ENCODE results near the gene DHRS7.

DNA sequence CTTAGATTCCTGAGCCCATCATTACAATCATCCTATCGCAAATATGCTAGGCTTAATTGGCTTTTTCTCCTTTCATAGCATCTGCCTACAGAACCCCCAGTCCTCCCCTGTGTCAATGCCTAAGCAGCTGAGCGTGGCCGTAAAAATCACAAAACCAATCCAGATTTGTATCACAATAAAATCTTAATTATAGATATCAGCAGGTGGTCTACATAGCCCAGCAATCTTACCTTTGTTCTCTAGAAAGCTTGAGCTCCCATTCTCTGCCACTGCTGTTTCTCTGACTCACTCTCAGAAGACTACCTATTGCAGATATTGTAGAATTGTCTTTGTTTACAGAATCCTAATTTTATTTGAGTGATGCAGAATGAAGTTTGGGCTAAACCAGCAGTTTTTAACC, 46.0 kb upstream of the DHRS7 start:
- TF ChIP-seq, protein P1, sequence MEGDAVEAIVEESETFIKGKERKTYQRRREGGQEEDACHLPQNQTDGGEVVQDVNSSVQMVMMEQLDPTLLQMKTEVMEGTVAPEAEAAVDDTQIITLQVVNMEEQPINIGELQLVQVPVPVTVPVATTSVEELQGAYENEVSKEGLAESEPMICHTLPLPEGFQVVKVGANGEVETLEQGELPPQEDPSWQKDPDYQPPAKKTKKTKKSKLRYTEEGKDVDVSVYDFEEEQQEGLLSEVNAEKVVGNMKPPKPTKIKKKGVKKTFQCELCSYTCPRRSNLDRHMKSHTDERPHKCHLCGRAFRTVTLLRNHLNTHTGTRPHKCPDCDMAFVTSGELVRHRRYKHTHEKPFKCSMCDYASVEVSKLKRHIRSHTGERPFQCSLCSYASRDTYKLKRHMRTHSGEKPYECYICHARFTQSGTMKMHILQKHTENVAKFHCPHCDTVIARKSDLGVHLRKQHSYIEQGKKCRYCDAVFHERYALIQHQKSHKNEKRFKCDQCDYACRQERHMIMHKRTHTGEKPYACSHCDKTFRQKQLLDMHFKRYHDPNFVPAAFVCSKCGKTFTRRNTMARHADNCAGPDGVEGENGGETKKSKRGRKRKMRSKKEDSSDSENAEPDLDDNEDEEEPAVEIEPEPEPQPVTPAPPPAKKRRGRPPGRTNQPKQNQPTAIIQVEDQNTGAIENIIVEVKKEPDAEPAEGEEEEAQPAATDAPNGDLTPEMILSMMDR (IDR thresholded peaks at IDR 0.05), result no peak
- TF ChIP-seq POLR2A (IDR thresholded peaks at IDR 0.05), result no peak
